Endothelial cell of umbilical vein (primary cell): ENCODE results near the gene TJP3. TPM values are rescaled to one million over a fixed set of nuclear protein-coding genes. Genes with fewer than 3 reads are reported as not detected.

Experiments
- BruUV-seq: library from RNA; stranded (reverse); fragments of 400-500 nt; replicated peaks from 2 replicates; lab custom pipeline; 2021; lab: Mats Ljungman, UMichigan
- CTCF ChIA-PET: fragments of 300-600, 350-600 bp; sonication (Branson Sonifier 250); formaldehyde crosslinking; loops from one replicate; lab custom pipeline; 2021; ENCODE audit warnings: antibody characterized with exemption, inconsistent platforms; lab: Charles Lee
- POLR2A ChIA-PET: fragments of 300-600, 350-600 bp; sonication (Branson Sonifier 250); formaldehyde crosslinking; loops from one replicate; lab custom pipeline; 2021; ENCODE audit warnings: antibody characterized with exemption, inconsistent platforms; lab: Charles Lee
- DNase-seq: peaks from one replicate; pipeline ENCODE4 v3.0.0-alpha.2; 2011; ENCODE audit warnings: low read depth, low spot score
- FAIRE-seq: peaks from 2 replicates; lab custom pipeline; 2011; peaks lifted over from hg19 to GRCh38; lab: Jason Lieb, UNC
- H2AFZ ChIP-seq: 2 replicates; pipeline ENCODE4 v1.6.0; 2012; ENCODE audit warnings: low read depth, low read length, control low read depth, inconsistent platforms
- H3K27ac ChIP-seq: 2 replicates; pipeline ENCODE4 v1.5.1; 2011; ENCODE audit warnings: low read depth, mild to moderate bottlenecking, control low read depth, low read length, moderate library complexity; ENCODE audit not compliant: insufficient read depth
- H3K27me3 ChIP-seq, 2 experiments: 2 replicates each; pipeline versions ENCODE4 v1.6.0 to v1.6.1; 2011; ENCODE audit warnings: low read length in 2 of 2, mixed read lengths in 1 of 2; ENCODE audit not compliant: control insufficient read depth in 2 of 2, insufficient read depth in 2 of 2
- H3K36me3 ChIP-seq, 2 experiments: 2 replicates in 1 of 2; 3 replicates in 1 of 2; pipeline ENCODE4 v1.5.1; 2011; ENCODE audit warnings: low read length in 2 of 2, mild to moderate bottlenecking in 1 of 2, moderate library complexity in 1 of 2; ENCODE audit not compliant: control insufficient read depth in 2 of 2, insufficient read depth in 2 of 2; ENCODE audit errors: extremely low read depth in 1 of 2
- H3K4me1 ChIP-seq: 3 replicates; pipeline ENCODE4 v1.5.1; 2011; ENCODE audit warnings: mild to moderate bottlenecking, low read length; ENCODE audit not compliant: control insufficient read depth, insufficient read depth; ENCODE audit errors: extremely low read depth
- H3K4me2 ChIP-seq: 2 replicates; pipeline ENCODE4 v1.6.1; 2011; ENCODE audit warnings: low read length, control low read depth, mixed read lengths; ENCODE audit not compliant: insufficient read depth
- H3K4me3 ChIP-seq, 3 experiments: fragments of 200-600 bp in 1 of 3; sonication (generic), shearing (Covaris generic) in 1 of 3; replicated peaks in 1 of 3; 2 replicates each; pipeline ENCODE4 v1.5.1; 2011 to 2016; ENCODE audit warnings: control low read depth in 3 of 3, low read length in 3 of 3, mild to moderate bottlenecking in 2 of 3, inconsistent platforms in 1 of 3, low read depth in 1 of 3, moderate library complexity in 1 of 3; ENCODE audit not compliant: insufficient read depth in 1 of 3
- H3K79me2 ChIP-seq: 2 replicates; pipeline ENCODE4 v1.6.0; 2012; ENCODE audit warnings: low read length, inconsistent platforms; ENCODE audit not compliant: control insufficient read depth, insufficient read depth
- H3K9ac ChIP-seq: replicated peaks from 2 replicates; pipeline ENCODE3; 2011; ENCODE audit warnings: low read length, control low read depth; ENCODE audit not compliant: insufficient read depth; ENCODE audit errors: extremely low read depth
- H3K9me1 ChIP-seq: replicated peaks from 3 replicates; pipeline ENCODE4 v1.6.0; 2011; ENCODE audit warnings: mild to moderate bottlenecking, low read length; ENCODE audit not compliant: control insufficient read depth, insufficient read depth; ENCODE audit errors: extremely low read depth
- H3K9me3 ChIP-seq: replicated peaks from 2 replicates; pipeline ENCODE4 v1.5.1; 2012; ENCODE audit warnings: low read length, inconsistent platforms; ENCODE audit not compliant: control insufficient read depth, insufficient read depth
- H4K20me1 ChIP-seq: replicated peaks from 2 replicates; pipeline ENCODE3; 2011; ENCODE audit warnings: mild to moderate bottlenecking, low read length; ENCODE audit not compliant: control insufficient read depth, insufficient read depth; ENCODE audit errors: extremely low read depth
- CTCF ChIP-seq, 2 donors: IDR thresholded peaks; 1 replicate in 1 of 2; 2 replicates in 1 of 2; pipeline ENCODE4 v1.5.1; 2011; ENCODE audit warnings: low read length in 2 of 2, mild to moderate bottlenecking in 2 of 2, moderate library complexity in 2 of 2, control low read depth in 1 of 2, inconsistent platforms in 1 of 2, low read depth in 1 of 2; ENCODE audit not compliant: insufficient read depth in 1 of 2; ENCODE audit errors: extremely low read depth in 1 of 2
- EZH2 ChIP-seq: IDR thresholded peaks from 2 replicates; pipeline ENCODE4 v1.6.1; 2012; ENCODE audit warnings: borderline replicate concordance, low read depth, mild to moderate bottlenecking, moderate library complexity, low read length, inconsistent platforms; ENCODE audit not compliant: severe bottlenecking
- FOS ChIP-seq: IDR thresholded peaks from 2 replicates; pipeline ENCODE4 v1.6.1; 2011; ENCODE audit warnings: mild to moderate bottlenecking, low read length, moderate library complexity, borderline replicate concordance; ENCODE audit not compliant: insufficient read depth
- GATA2 ChIP-seq: IDR thresholded peaks from 2 replicates; pipeline ENCODE4 v1.7.0; 2011; ENCODE audit warnings: low read depth, mild to moderate bottlenecking, moderate library complexity, mixed read lengths, low read length; ENCODE audit not compliant: insufficient read length, insufficient read depth
- JUN ChIP-seq: IDR thresholded peaks from 2 replicates; pipeline ENCODE4 v1.6.1; 2011; ENCODE audit warnings: borderline replicate concordance, low read depth; ENCODE audit not compliant: insufficient read length, insufficient read depth
- MYC ChIP-seq: IDR thresholded peaks from one replicate; pipeline ENCODE4 v1.6.1; 2011; ENCODE audit warnings: mild to moderate bottlenecking, low read depth, low read length
- POLR2A ChIP-seq: IDR thresholded peaks from 2 replicates; pipeline ENCODE4 v1.6.1; 2012; ENCODE audit warnings: low read depth, mild to moderate bottlenecking, control low read depth, low read length
- POLR2AphosphoS5 ChIP-seq: IDR thresholded peaks from 2 replicates; pipeline ENCODE4 v1.6.1; 2012; ENCODE audit warnings: low read depth, mild to moderate bottlenecking, control low read depth, low read length, moderate library complexity; ENCODE audit not compliant: insufficient read depth
- dilution Hi-C: fragments of 300-500 bp; cut with MboI; formaldehyde crosslinking; loops from one replicate; pipeline ENCODE4 v1.15.0; 2019; ENCODE audit warnings: low sequenced_read_pairs; ENCODE audit not compliant: extremely low pct_ligation_motif_present
- intact Hi-C: fragments of 100-400 bp; cut with micrococcal nuclease; formaldehyde crosslinking; loops from one replicate; pipeline ENCODE4 v1.10.0; 2022
- polyA plus RNA-seq, 4 experiments: library from polyadenylated mRNA; depleted of rRNA in 3 of 4; stranded (reverse) in 3 of 4; unstranded in 1 of 4; fragments of >200 nt; gene quantifications; 2 replicates each; pipeline versions ENCODE4 v1.2.1 to v1.2.3, GENCODE V29; 2011 to 2012; ENCODE audit warnings: missing spikeins in 1 of 4
- total RNA-seq: library from RNA; stranded (reverse); gene quantifications from 2 replicates; pipeline ENCODE4 v1.2.3, GENCODE V29; 2021
- TF ChIP-seq, protein P1 (sequence below): IDR thresholded peaks from 2 replicates; pipeline ENCODE4 v1.6.1; 2011; ENCODE audit not compliant: insufficient read depth, insufficient read length

Gene TJP3
- total and polyA plus RNA-seq, 2 donors (not counting 3 experiments of a cell fraction or from before 2014, with no cell fraction given) = 0.10 TPM; not detected in 1

DNA sequence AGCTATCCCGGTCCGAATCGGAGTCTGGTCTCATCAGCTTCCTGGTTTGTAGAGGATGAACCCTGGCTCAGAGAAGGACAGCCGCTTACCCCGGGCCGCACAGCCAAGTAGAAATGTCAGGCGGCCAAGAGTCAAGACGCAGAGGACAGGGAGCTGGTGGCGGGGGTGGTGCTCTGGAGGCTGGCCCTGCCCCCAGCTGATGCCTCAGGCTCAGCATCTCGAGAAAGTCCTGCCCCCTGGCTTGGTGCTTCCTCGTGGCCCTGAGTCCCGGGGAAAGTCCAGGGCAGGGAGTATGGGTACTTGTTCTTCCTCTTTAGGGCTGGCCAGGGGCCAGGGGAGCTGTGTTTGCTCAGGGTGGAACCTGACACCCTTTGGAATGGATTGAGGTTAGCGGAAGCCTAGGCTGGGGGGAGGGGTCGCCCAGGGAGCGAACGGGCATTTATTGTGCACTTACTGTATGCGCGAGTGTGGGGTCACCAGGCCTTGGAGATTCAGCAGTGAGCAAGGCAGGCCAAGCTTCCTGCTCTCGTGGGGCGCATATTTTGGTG lies 2.2 kb downstream of the TJP3 start:
- H3K4me1 ChIP-seq = no peaks in the 10 kb centered on the region
- intact Hi-C loops = no loop called here
- H3K4me2 ChIP-seq = no peak overlapping the region
- dilution Hi-C loops = no loop called here
- DNase-seq = no peak
- no peak for FAIRE-seq
- no peaks in the 10 kb centered on the region for H4K20me1 ChIP-seq
- H3K9ac ChIP-seq = no peak overlapping the region
- no peak overlapping the region for H2AFZ ChIP-seq
- H3K36me3 ChIP-seq = no peaks in the 10 kb centered on the region
- CTCF ChIA-PET = interaction anchor here (1.8 kb wide), 1 partner anchor 166 kb away, joined by 4 read pairs; no protein-coding TSS in a partner anchor
- H3K4me3 ChIP-seq = no peak overlapping the region
- no TSS peak for BruUV-seq
- no peak overlapping the region for H3K27ac ChIP-seq
- POLR2A ChIA-PET = no interaction called here
- H3K27me3 ChIP-seq = peaks cover 0 to 1% of the 10 kb centered on the region in 2 experiments
- H3K79me2 ChIP-seq = no peaks in the 10 kb centered on the region
- H3K9me1 ChIP-seq = no peaks in the 10 kb centered on the region
- TF ChIP-seq POLR2AphosphoS5 (no peak), POLR2A (no peak), EZH2 (no peak), MYC (no peak), JUN (no peak), GATA2 (no peak), FOS (no peak), CTCF (IDR thresholded peaks at IDR 0.05; ENCODE audit: extremely low read depth in 1 of 2, insufficient read depth in 1 of 2, low read depth in 1 of 2, low read length in 2 of 2) (no peak)
- TF ChIP-seq, protein P1, sequence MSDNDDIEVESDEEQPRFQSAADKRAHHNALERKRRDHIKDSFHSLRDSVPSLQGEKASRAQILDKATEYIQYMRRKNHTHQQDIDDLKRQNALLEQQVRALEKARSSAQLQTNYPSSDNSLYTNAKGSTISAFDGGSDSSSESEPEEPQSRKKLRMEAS = no peak
- no peaks in the 10 kb centered on the region for H3K9me3 ChIP-seq
